Kidney (tissue), 14 donors: ENCODE results near the gene TCP11L2. TPM values are rescaled to one million over a fixed set of nuclear protein-coding genes. Genes with fewer than 3 reads are reported as not detected.

Experiments used
- DNase-seq, 5 donors: peaks; one replicate each; pipeline ENCODE4 v3.0.0-alpha.2; 2013 to 2020
- FAIRE-seq: peaks from 2 replicates; lab custom pipeline; 2012; peaks lifted over from hg19 to GRCh38; lab: Jason Lieb, UNC
- H3K27ac ChIP-seq, 2 donors: one replicate each; pipeline ENCODE4 v1.7.0; 2013; ENCODE audit warnings: low read depth in 2 of 2, low read length in 2 of 2, inconsistent platforms in 1 of 2
- H3K27me3 ChIP-seq: one replicate; pipeline ENCODE4 v1.7.1; 2013; ENCODE audit warnings: low read length, inconsistent platforms; ENCODE audit not compliant: control insufficient read depth, insufficient read depth
- H3K36me3 ChIP-seq, 3 donors: one replicate each; pipeline versions ENCODE4 v1.7.0 to v1.7.1; 2013; ENCODE audit warnings: low read length in 3 of 3, control low read depth in 1 of 3, inconsistent platforms in 1 of 3; ENCODE audit not compliant: insufficient read depth in 3 of 3, control insufficient read depth in 2 of 3
- H3K4me1 ChIP-seq, 3 donors: one replicate each; pipeline versions ENCODE4 v1.7.0 to v1.7.1; 2013; ENCODE audit warnings: low read length in 3 of 3, inconsistent platforms in 1 of 3, low read depth in 1 of 3; ENCODE audit not compliant: control insufficient read depth in 2 of 3, insufficient read depth in 2 of 3
- H3K4me3 ChIP-seq, 3 donors: one replicate each; pipeline versions ENCODE4 v1.7.0 to v1.8.1; 2013; ENCODE audit warnings: low read length in 3 of 3, control low read depth in 1 of 3, inconsistent platforms in 1 of 3
- H3K9ac ChIP-seq, 3 donors: one replicate each; pipeline versions ENCODE4 v1.7.0 to v1.7.1; 2013; ENCODE audit warnings: low read length in 3 of 3, control low read depth in 1 of 3, inconsistent platforms in 1 of 3
- H3K9me3 ChIP-seq, 3 donors: one replicate each; pipeline versions ENCODE4 v1.7.0 to v1.7.1; 2013; ENCODE audit warnings: low read length in 3 of 3, control low read depth in 1 of 3, inconsistent platforms in 1 of 3; ENCODE audit not compliant: control insufficient read depth in 2 of 3, insufficient read depth in 1 of 3
- CTCF ChIP-seq: IDR thresholded peaks from 3 replicates; pipeline ENCODE4 v1.5.1; 2012; ENCODE audit warnings: mild to moderate bottlenecking, moderate library complexity, borderline replicate concordance; ENCODE audit not compliant: insufficient read depth; ENCODE audit errors: extremely low read depth
- intact Hi-C: fragments of 100-400 bp; cut with DNase I; formaldehyde crosslinking; loops from one replicate; pipeline ENCODE4 v1.11.1; 2022
- polyA plus RNA-seq: library from polyadenylated mRNA; stranded (reverse); fragments of 350-450 nt; fragmentation: Illumina TruSeq; extraction: RNeasy Lipid Tissue Mini Kit (QIAGEN cat#74804); gene quantifications from one replicate; pipeline ENCODE4 v1.2.3, GENCODE V29; 2014; ENCODE audit warnings: low read depth, low replicate concordance; ENCODE audit not compliant: insufficient read depth
- total RNA-seq: library from RNA; stranded (reverse); fragmentation: NEBNext Ultra II Directional; extraction: Animal tissue kit (Norgen Biotek cat#: 25700); gene quantifications from one replicate; pipeline ENCODE4 v1.2.1, GENCODE V29; 2021
- donor health status: control.
- donor health status: control.
- donor health status: control.
- donor health status: control.
- donor health status: control.
- donor health status: DM: yes; HTN: yes; CAD: no.
- donor health status: Normal renal cell carcinoma (clear cell type).

Gene TCP11L2
- total and polyA plus RNA-seq, 2 donors from 2014 or later = 2.3 to 34.5 TPM

- Histone ChIP-seq H3K27ac (no peak overlapping the region), H3K36me3 (peaks cover 0 to 3% (median 2%) of the 10 kb centered on the region in 3 donors)
- intact Hi-C loops = no loop called here
Observed at GRCh38 chr12:106344131-106344530, 41.6 kb downstream of the TCP11L2 start.

GRCh38 chr12:106345746-106346145 lies 43.2 kb downstream of the TCP11L2 start:
- TF ChIP-seq CTCF = peak; percentile 61
- H3K4me3 ChIP-seq = no peak overlapping the region
- H3K36me3 ChIP-seq = peaks cover 0 to 3% (median 2%) of the 10 kb centered on the region in 3 donors
- H3K4me1 ChIP-seq = peaks cover 0 to 6% (median 3%) of the 10 kb centered on the region in 3 donors
- intact Hi-C loops = no loop called here
- H3K9me3 ChIP-seq = no peaks in the 10 kb centered on the region
- H3K27ac ChIP-seq = no peak overlapping the region
- DNase-seq (peak in 4 of 5 donors; percentile 57 to 79 (median 66)), FAIRE-seq (no peak)
- H3K27me3 ChIP-seq = no peaks in the 10 kb centered on the region
- H3K9ac ChIP-seq = no peak overlapping the region

More at GRCh38 chr12:106344131-106344530, 41.6 kb downstream of the TCP11L2 start:
- Histone ChIP-seq H3K27me3 (no peaks in the 10 kb centered on the region), H3K4me1 (peaks cover 0 to 6% (median 3%) of the 10 kb centered on the region in 3 donors), H3K9me3 (no peaks in the 10 kb centered on the region), H3K4me3 (no peak overlapping the region), H3K9ac (no peak overlapping the region)
- FAIRE-seq (no peak), DNase-seq (no peak)
- TF ChIP-seq CTCF = no peak

GRCh38 chr12:106348411-106348810 lies 45.9 kb downstream of the TCP11L2 start:
- intact Hi-C loops = no loop called here
- Histone ChIP-seq H3K27ac (no peak overlapping the region), H3K4me3 (no peak overlapping the region), H3K9ac (no peak overlapping the region), H3K4me1 (no peaks in the 10 kb centered on the region), H3K27me3 (no peaks in the 10 kb centered on the region), H3K9me3 (no peaks in the 10 kb centered on the region), H3K36me3 (no peaks in the 10 kb centered on the region)
- FAIRE-seq = no peak
- no peak for DNase-seq
- TF ChIP-seq CTCF = no peak

GRCh38 chr12:106353175-106353574 lies 50.6 kb downstream of the TCP11L2 start:
- Histone ChIP-seq H3K4me1 (peaks cover 0 to 6% (median 3%) of the 10 kb centered on the region in 3 donors), H3K27me3 (no peaks in the 10 kb centered on the region), H3K4me3 (no peak overlapping the region), H3K27ac (no peak overlapping the region), H3K36me3 (no peaks in the 10 kb centered on the region), H3K9ac (no peak overlapping the region), H3K9me3 (no peaks in the 10 kb centered on the region)
- DNase-seq (no peak), FAIRE-seq (no peak)
- TF ChIP-seq CTCF = no peak
- intact Hi-C loops = no loop called here
